K562 (cell line): ENCODE data around the gene PET100. TPM values are rescaled to one million over a fixed set of nuclear protein-coding genes. Genes with fewer than 3 reads are reported as not detected.

ENCODE experiments used
- ARID4B ChIP-seq: sonication (generic); formaldehyde crosslinking; IDR thresholded peaks from 2 replicates; pipeline ENCODE4 v1.8.0; 2022; ENCODE audit warnings: mild to moderate bottlenecking, missing genetic modification reagents
- CSDE1 ChIP-seq, 2 experiments: fragments of 450-650 bp; IDR thresholded peaks; 2 replicates each; pipeline ENCODE4 v1.6.1; 2016; ENCODE audit warnings: mild to moderate bottlenecking in 1 of 2
- FOXP1 ChIP-seq: sonication (generic); formaldehyde crosslinking; IDR thresholded peaks from 2 replicates; pipeline ENCODE4 v1.8.0; 2022; ENCODE audit warnings: mild to moderate bottlenecking, missing genetic modification reagents
- HMGXB4 ChIP-seq: sonication (generic); formaldehyde crosslinking; IDR thresholded peaks from 2 replicates; pipeline ENCODE4 v1.8.1; 2023; ENCODE audit warnings: mild to moderate bottlenecking, missing genetic modification reagents
- ID3 ChIP-seq, 2 experiments: fragments of 250-450 bp in 1 of 2; fragments of 450-650 bp in 1 of 2; sonication (Bioruptor Pico) in 1 of 2; IDR thresholded peaks; 2 replicates each; pipeline versions ENCODE4 v1.6.1 to v1.8.0; 2016 to 2021; ENCODE audit warnings: mild to moderate bottlenecking in 2 of 2, moderate library complexity in 2 of 2, missing compliant biosample characterization in 1 of 2, missing genetic modification characterization in 1 of 2
- ILF3 ChIP-seq: fragments of 450-650 bp; IDR thresholded peaks from 2 replicates; pipeline ENCODE4 v1.6.1; 2018; ENCODE audit warnings: antibody characterized with exemption, mild to moderate bottlenecking, moderate library complexity, borderline replicate concordance
- JUND ChIP-seq, 2 experiments: IDR thresholded peaks; 2 replicates in 1 of 2; 3 replicates in 1 of 2; pipeline ENCODE4 v1.6.1; 2011; ENCODE audit warnings: borderline replicate concordance in 2 of 2, low read depth in 2 of 2, low read length in 2 of 2, improper control_type of control experiment in 1 of 2, missing biosample characterization in 1 of 2, missing genetic modification characterization in 1 of 2, missing genetic modification reagents in 1 of 2
- STAG1 ChIP-seq: sonication (generic); formaldehyde crosslinking; IDR thresholded peaks from 2 replicates; pipeline ENCODE4 v1.5.0; 2020; ENCODE audit warnings: missing genetic modification reagents, borderline replicate concordance
- TARDBP ChIP-seq: fragments of 450-650 bp; IDR thresholded peaks from 2 replicates; pipeline ENCODE4 v1.6.1; 2016
- polyA plus RNA-seq, 8 experiments: library from polyadenylated mRNA; depleted of rRNA in 4 of 8; stranded (reverse) in 5 of 8; unstranded in 3 of 8; fragments of >200 nt; fragmentation: Nextera tagmentation in 2 of 8; fragmentation: Illumina TruSeq in 1 of 8; extraction: Ambion mirVana in 2 of 8; extraction: Trizol in 1 of 8; gene quantifications; 2 replicates each; pipeline versions ENCODE4 v1.2.1 to v1.2.3, GENCODE V29; 2011 to 2014; ENCODE audit warnings: inconsistent platforms in 1 of 8, missing spikeins in 1 of 8
- total RNA-seq, 7 experiments: library from RNA; depleted of rRNA in 6 of 7; stranded (reverse); fragments of >200 nt in 6 of 7; fragmentation: Illumina TruSeq in 2 of 7; extraction: Trizol in 2 of 7; gene quantifications; 2 replicates each; pipeline versions ENCODE4 v1.2.1 to v1.2.3, GENCODE V29; 2011 to 2021; ENCODE audit warnings: low replicate concordance in 1 of 7
- TF ChIP-seq, protein P1 (sequence below): IDR thresholded peaks from 2 replicates; pipeline ENCODE4 v1.6.1; 2016; ENCODE audit warnings: missing genetic modification characterization, missing compliant biosample characterization
- TF ChIP-seq, protein P2 (sequence below): sonication (generic); formaldehyde crosslinking; IDR thresholded peaks from 2 replicates; pipeline ENCODE4 v1.8.0; 2022; ENCODE audit warnings: missing genetic modification reagents, mild to moderate bottlenecking, moderate library complexity, borderline replicate concordance
- TF ChIP-seq, protein P3 (sequence below): sonication (generic); formaldehyde crosslinking; IDR thresholded peaks from 2 replicates; pipeline ENCODE4 v1.8.1; 2023; ENCODE audit warnings: mild to moderate bottlenecking, missing genetic modification reagents

Gene PET100
- total and polyA plus RNA-seq, 9 of the 15 experiments (the other 6 are each of a cell fraction or from before 2014, with no cell fraction given), result 62.3 to 351 (median 98.3) TPM

- TF ChIP-seq, protein P1, sequence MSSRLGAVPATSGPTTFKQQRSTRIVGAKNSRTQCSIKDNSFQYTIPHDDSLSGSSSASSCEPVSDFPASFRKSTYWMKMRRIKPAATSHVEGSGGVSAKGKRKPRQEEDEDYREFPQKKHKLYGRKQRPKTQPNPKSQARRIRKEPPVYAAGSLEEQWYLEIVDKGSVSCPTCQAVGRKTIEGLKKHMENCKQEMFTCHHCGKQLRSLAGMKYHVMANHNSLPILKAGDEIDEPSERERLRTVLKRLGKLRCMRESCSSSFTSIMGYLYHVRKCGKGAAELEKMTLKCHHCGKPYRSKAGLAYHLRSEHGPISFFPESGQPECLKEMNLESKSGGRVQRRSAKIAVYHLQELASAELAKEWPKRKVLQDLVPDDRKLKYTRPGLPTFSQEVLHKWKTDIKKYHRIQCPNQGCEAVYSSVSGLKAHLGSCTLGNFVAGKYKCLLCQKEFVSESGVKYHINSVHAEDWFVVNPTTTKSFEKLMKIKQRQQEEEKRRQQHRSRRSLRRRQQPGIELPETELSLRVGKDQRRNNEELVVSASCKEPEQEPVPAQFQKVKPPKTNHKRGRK (tag), result no peak
- TF ChIP-seq ARID4B (CRISPR knock-in tag) (peak; percentile 58; the same call in 1 of the 2 replicates), ID3 (CRISPR knock-in tag; IDR thresholded peaks at IDR 0.05) (no peak), ID3 (tag; IDR thresholded peaks at IDR 0.05) (peak; percentile 71; the same call in 1 of the 2 replicates), CSDE1 (IDR thresholded peaks at IDR 0.05) (no peak), TARDBP (0 out of 2 replicates have a peak, but pooled peaks have one; percentile 54), STAG1 (peak; percentile 91; the same call in 1 of the 2 replicates), HMGXB4 (CRISPR knock-in tag) (0 out of 2 replicates have a peak, but pooled peaks have one; percentile 63), JUND (IDR thresholded peaks at IDR 0.05; ENCODE audit: borderline replicate concordance, low read depth, low read length) (peak; percentile 21; the same call in 1 of the 2 replicates), JUND (tag; IDR thresholded peaks at IDR 0.05; ENCODE audit: borderline replicate concordance, low read depth, low read length) (no peak; the same call in 2 of the 3 replicates), ILF3 (0 out of 2 replicates have a peak, but pooled peaks have one; percentile 29), FOXP1 (CRISPR knock-in tag) (peak; percentile 80)
- TF ChIP-seq, protein P2, sequence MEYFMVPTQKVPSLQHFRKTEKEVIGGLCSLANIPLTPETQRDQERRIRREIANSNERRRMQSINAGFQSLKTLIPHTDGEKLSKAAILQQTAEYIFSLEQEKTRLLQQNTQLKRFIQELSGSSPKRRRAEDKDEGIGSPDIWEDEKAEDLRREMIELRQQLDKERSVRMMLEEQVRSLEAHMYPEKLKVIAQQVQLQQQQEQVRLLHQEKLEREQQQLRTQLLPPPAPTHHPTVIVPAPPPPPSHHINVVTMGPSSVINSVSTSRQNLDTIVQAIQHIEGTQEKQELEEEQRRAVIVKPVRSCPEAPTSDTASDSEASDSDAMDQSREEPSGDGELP (CRISPR knock-in tag), result peak; percentile 22; the same call in 1 of the 2 replicates
- TF ChIP-seq, protein P3, sequence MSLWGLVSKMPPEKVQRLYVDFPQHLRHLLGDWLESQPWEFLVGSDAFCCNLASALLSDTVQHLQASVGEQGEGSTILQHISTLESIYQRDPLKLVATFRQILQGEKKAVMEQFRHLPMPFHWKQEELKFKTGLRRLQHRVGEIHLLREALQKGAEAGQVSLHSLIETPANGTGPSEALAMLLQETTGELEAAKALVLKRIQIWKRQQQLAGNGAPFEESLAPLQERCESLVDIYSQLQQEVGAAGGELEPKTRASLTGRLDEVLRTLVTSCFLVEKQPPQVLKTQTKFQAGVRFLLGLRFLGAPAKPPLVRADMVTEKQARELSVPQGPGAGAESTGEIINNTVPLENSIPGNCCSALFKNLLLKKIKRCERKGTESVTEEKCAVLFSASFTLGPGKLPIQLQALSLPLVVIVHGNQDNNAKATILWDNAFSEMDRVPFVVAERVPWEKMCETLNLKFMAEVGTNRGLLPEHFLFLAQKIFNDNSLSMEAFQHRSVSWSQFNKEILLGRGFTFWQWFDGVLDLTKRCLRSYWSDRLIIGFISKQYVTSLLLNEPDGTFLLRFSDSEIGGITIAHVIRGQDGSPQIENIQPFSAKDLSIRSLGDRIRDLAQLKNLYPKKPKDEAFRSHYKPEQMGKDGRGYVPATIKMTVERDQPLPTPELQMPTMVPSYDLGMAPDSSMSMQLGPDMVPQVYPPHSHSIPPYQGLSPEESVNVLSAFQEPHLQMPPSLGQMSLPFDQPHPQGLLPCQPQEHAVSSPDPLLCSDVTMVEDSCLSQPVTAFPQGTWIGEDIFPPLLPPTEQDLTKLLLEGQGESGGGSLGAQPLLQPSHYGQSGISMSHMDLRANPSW (CRISPR knock-in tag), result 0 out of 2 replicates have a peak, but pooled peaks have one; percentile 39
Measured at GRCh38 chr19:7680606-7681339, 51.2 kb downstream of the PET100 start, which contains the start of gene TRAPPC5 (continued).
